H1 (cell line): ENCODE measurements around the gene NUMB. TPM values are rescaled to one million over a fixed set of nuclear protein-coding genes. Genes with fewer than 3 reads are reported as not detected.

Source experiments
- CTCF ChIA-PET: fragments of 300-600 bp; sonication (Branson Sonifier 250); formaldehyde crosslinking; loops from one replicate; lab custom pipeline; 2021; ENCODE audit not compliant: partially characterized antibody; lab: Charles Lee
- POLR2A ChIA-PET: fragments of 300-600 bp; sonication (Branson Sonifier 250); formaldehyde crosslinking; loops from one replicate; lab custom pipeline; 2021; ENCODE audit warnings: inconsistent platforms; ENCODE audit not compliant: partially characterized antibody; lab: Charles Lee
- DNase-seq, 2 experiments: peaks; one replicate each; pipeline versions ENCODE4 v3.0.0 to v3.0.0-alpha.2; 2010 to 2022; ENCODE audit warnings: low spot score in 2 of 2, low read depth in 1 of 2, mixed read lengths in 1 of 2
- FAIRE-seq: peaks from 2 replicates; lab custom pipeline; 2011; peaks lifted over from hg19 to GRCh38; lab: Jason Lieb, UNC
- H2AFZ ChIP-seq: 2 replicates; pipeline ENCODE4 v1.8.1; 2012; ENCODE audit warnings: low read length, inconsistent platforms
- H2AK5ac ChIP-seq: 2 replicates; pipeline ENCODE4 v1.6.1; 2013; ENCODE audit warnings: low read depth, low read length
- H2BK120ac ChIP-seq: replicated peaks from 2 replicates; pipeline ENCODE3; 2013; ENCODE audit warnings: low read depth, low read length, inconsistent platforms
- H2BK12ac ChIP-seq: 2 replicates; pipeline ENCODE4 v1.6.1; 2013; ENCODE audit warnings: low read depth, low read length
- H2BK15ac ChIP-seq: 2 replicates; pipeline ENCODE4 v1.6.1; 2013; ENCODE audit warnings: low read length
- H2BK20ac ChIP-seq: 2 replicates; pipeline ENCODE4 v1.6.1; 2013; ENCODE audit warnings: low read length
- H2BK5ac ChIP-seq: 2 replicates; pipeline ENCODE4 v1.6.1; 2013; ENCODE audit warnings: low read depth, low read length
- H3K14ac ChIP-seq: 2 replicates; pipeline ENCODE4 v1.6.1; 2013; ENCODE audit warnings: inconsistent platforms; ENCODE audit not compliant: insufficient read length
- H3K18ac ChIP-seq: 2 replicates; pipeline ENCODE4 v1.6.1; 2013; ENCODE audit warnings: low read length; ENCODE audit errors: extremely low read depth
- H3K23ac ChIP-seq: 2 replicates; pipeline ENCODE4 v1.6.1; 2013; ENCODE audit warnings: inconsistent platforms; ENCODE audit not compliant: insufficient read length
- H3K23me2 ChIP-seq: 2 replicates; pipeline ENCODE4 v1.6.1; 2013; ENCODE audit warnings: low read depth, low read length
- H3K27ac ChIP-seq: 2 replicates; pipeline ENCODE4 v1.6.1; 2011; ENCODE audit warnings: low read depth, low read length, inconsistent platforms
- H3K27me3 ChIP-seq, 4 experiments: replicated peaks in 1 of 4; 1 replicate in 1 of 4; 2 replicates in 3 of 4; pipeline versions ENCODE4 v1.6.1 to v1.8.1; 2011 to 2013; ENCODE audit warnings: low read length in 3 of 4, mild to moderate bottlenecking in 3 of 4, inconsistent platforms in 2 of 4, mixed read lengths in 2 of 4, moderate library complexity in 1 of 4; ENCODE audit not compliant: control insufficient read depth in 3 of 4, insufficient read depth in 3 of 4; ENCODE audit errors: extremely low read depth in 1 of 4
- H3K36me3 ChIP-seq, 4 experiments: 2 replicates each; pipeline versions ENCODE4 v1.6.1 to v1.8.1; 2011 to 2013; ENCODE audit warnings: mild to moderate bottlenecking in 4 of 4, low read length in 3 of 4, moderate library complexity in 2 of 4, control low read depth in 1 of 4, inconsistent platforms in 1 of 4; ENCODE audit not compliant: insufficient read depth in 4 of 4, control insufficient read depth in 2 of 4
- H3K4ac ChIP-seq: replicated peaks from 2 replicates; pipeline ENCODE3; 2013; ENCODE audit warnings: low read length, low read depth, mixed read lengths, inconsistent platforms; ENCODE audit not compliant: insufficient read length
- H3K4me1 ChIP-seq, 4 experiments: replicated peaks in 1 of 4; 1 replicate in 1 of 4; 2 replicates in 3 of 4; pipeline versions ENCODE4 v1.6.1 to v1.8.1; 2011 to 2013; ENCODE audit warnings: low read length in 3 of 4, inconsistent platforms in 2 of 4, mixed read lengths in 1 of 4; ENCODE audit not compliant: insufficient read depth in 4 of 4, control insufficient read depth in 3 of 4
- H3K4me2 ChIP-seq, 2 experiments: 2 replicates each; pipeline versions ENCODE4 v1.6.1 to v1.8.1; 2011 to 2013; ENCODE audit warnings: low read depth in 2 of 2, low read length in 2 of 2, control low read depth in 1 of 2, inconsistent platforms in 1 of 2, mild to moderate bottlenecking in 1 of 2; ENCODE audit not compliant: insufficient read depth in 1 of 2
- H3K4me3 ChIP-seq, 4 experiments: fragments of 200-600, 300-600 bp in 1 of 4; sonication (generic), shearing (Covaris generic), sonication (Bioruptor Twin) in 1 of 4; 2 replicates each; pipeline versions ENCODE4 v1.5.1 to v1.8.1; 2011 to 2016; ENCODE audit warnings: low read length in 4 of 4, low read depth in 3 of 4, control low read depth in 2 of 4, inconsistent platforms in 2 of 4, mild to moderate bottlenecking in 2 of 4, mixed read lengths in 1 of 4, moderate library complexity in 1 of 4; ENCODE audit not compliant: insufficient read depth in 2 of 4; ENCODE audit errors: extremely low read depth in 1 of 4
- H3K56ac ChIP-seq: replicated peaks from 2 replicates; pipeline ENCODE3; 2013; ENCODE audit warnings: low read depth, mild to moderate bottlenecking, mixed read lengths, low read length, inconsistent platforms; ENCODE audit not compliant: insufficient read length
- H3K79me1 ChIP-seq: 2 replicates; pipeline ENCODE4 v1.6.1; 2013; ENCODE audit warnings: low read depth, low read length, control low read depth
- H3K79me2 ChIP-seq, 2 experiments: 2 replicates each; pipeline versions ENCODE4 v1.6.1 to v1.8.1; 2012 to 2013; ENCODE audit warnings: low read length in 2 of 2, mild to moderate bottlenecking in 2 of 2, inconsistent platforms in 1 of 2; ENCODE audit not compliant: insufficient read depth in 2 of 2, control insufficient read depth in 1 of 2
- H3K9ac ChIP-seq, 4 experiments: replicated peaks in 1 of 4; 1 replicate in 1 of 4; 2 replicates in 3 of 4; pipeline versions ENCODE4 v1.6.1 to v1.8.1; 2011 to 2013; ENCODE audit warnings: low read depth in 3 of 4, low read length in 3 of 4, control low read depth in 2 of 4, mild to moderate bottlenecking in 2 of 4, moderate library complexity in 2 of 4, inconsistent platforms in 1 of 4; ENCODE audit errors: extremely low read depth in 1 of 4
- H3K9me3 ChIP-seq, 2 experiments: 2 replicates each; pipeline versions ENCODE4 v1.6.1 to v1.8.1; 2012 to 2013; ENCODE audit warnings: mild to moderate bottlenecking in 2 of 2, moderate library complexity in 2 of 2, control low read depth in 1 of 2, inconsistent platforms in 1 of 2, low read depth in 1 of 2, low read length in 1 of 2, mixed read lengths in 1 of 2; ENCODE audit not compliant: insufficient read depth in 2 of 2
- H4K20me1 ChIP-seq, 2 experiments: replicated peaks in 1 of 2; 2 replicates each; pipeline versions ENCODE3 to v1.8.1; 2011 to 2013; ENCODE audit warnings: inconsistent platforms in 2 of 2, low read length in 2 of 2, mild to moderate bottlenecking in 1 of 2; ENCODE audit not compliant: insufficient read depth in 2 of 2, control insufficient read depth in 1 of 2
- H4K5ac ChIP-seq: 2 replicates; pipeline ENCODE4 v1.6.1; 2013; ENCODE audit warnings: low read length, low read depth, mixed read lengths, inconsistent platforms; ENCODE audit not compliant: insufficient read length
- H4K8ac ChIP-seq: 2 replicates; pipeline ENCODE4 v1.8.0; 2013; ENCODE audit warnings: mild to moderate bottlenecking, moderate library complexity, low read length, inconsistent platforms; ENCODE audit not compliant: insufficient read depth; ENCODE audit errors: extremely low read depth
- H4K91ac ChIP-seq: replicated peaks from 2 replicates; pipeline ENCODE3; 2013; ENCODE audit warnings: low read length, mixed read lengths, inconsistent platforms; ENCODE audit not compliant: insufficient read length
- ATF3 ChIP-seq: IDR thresholded peaks from 2 replicates; pipeline ENCODE4 v1.6.1; 2011; ENCODE audit warnings: low read depth, mild to moderate bottlenecking, low read length; ENCODE audit not compliant: insufficient read depth
- EP300 ChIP-seq, 2 experiments: IDR thresholded peaks; 1 replicate in 1 of 2; 2 replicates in 1 of 2; pipeline ENCODE4 v1.6.1; 2011 to 2012; ENCODE audit warnings: low read depth in 2 of 2, low read length in 2 of 2, mild to moderate bottlenecking in 2 of 2, borderline replicate concordance in 1 of 2, inconsistent platforms in 1 of 2, moderate library complexity in 1 of 2
- POLR2AphosphoS5 ChIP-seq: IDR thresholded peaks from 2 replicates; pipeline ENCODE4 v1.6.1; 2011; ENCODE audit warnings: low read depth, low read length
- SP1 ChIP-seq: IDR thresholded peaks from 2 replicates; pipeline ENCODE4 v1.6.1; 2011; ENCODE audit warnings: low read depth, low read length
- WGBS, 2 experiments: shearing (Covaris generic) in 1 of 2; methylation state at CpG; one replicate each; pipeline versions ENCODE4 v1.1.6 to v1.1.7; 2013 to 2015; ENCODE audit warnings: low lambda C conversion rate in 2 of 2, mixed read lengths in 2 of 2, inconsistent platforms in 1 of 2, low coverage in 1 of 2, missing lambda C conversion rate in 1 of 2; ENCODE audit not compliant: insufficient replicate concordance in 2 of 2, insufficient coverage in 1 of 2, insufficient read length in 1 of 2; ENCODE audit errors: extremely low coverage in 1 of 2, missing lambda C conversion rate in 1 of 2; 5-methylcytosine and 5-hydroxymethylcytosine counted together
- polyA plus RNA-seq, 7 experiments: library from polyadenylated mRNA; depleted of rRNA in 3 of 7; stranded (reverse) in 5 of 7; unstranded in 2 of 7; fragments of >200 nt in 5 of 7; fragments of 200-250 nt in 2 of 7; gene quantifications; 1 replicate in 5 of 7; 2 replicates in 1 of 7; 4 replicates in 1 of 7; pipeline versions ENCODE4 v1.2.1 to v1.2.3, GENCODE V29; 2011 to 2013; ENCODE audit warnings: missing spikeins in 2 of 7, mixed read lengths in 2 of 7
- total RNA-seq: library from RNA; stranded (reverse); fragmentation: NEBNext Ultra II Directional; extraction: Animal tissue kit (Norgen Biotek cat#: 25700); gene quantifications from 2 replicates; pipeline ENCODE4 v1.2.1, GENCODE V29; 2021
- TF ChIP-seq, protein P1 (sequence below): IDR thresholded peaks from 2 replicates; pipeline ENCODE4 v1.6.1; 2012; ENCODE audit warnings: low read length, inconsistent platforms

The NUMB gene
- total and polyA plus RNA-seq, 2 of the 8 experiments (the other 6 are each of a cell fraction or from before 2014, with no cell fraction given), result 54.3 to 78.1 TPM

DNA sequence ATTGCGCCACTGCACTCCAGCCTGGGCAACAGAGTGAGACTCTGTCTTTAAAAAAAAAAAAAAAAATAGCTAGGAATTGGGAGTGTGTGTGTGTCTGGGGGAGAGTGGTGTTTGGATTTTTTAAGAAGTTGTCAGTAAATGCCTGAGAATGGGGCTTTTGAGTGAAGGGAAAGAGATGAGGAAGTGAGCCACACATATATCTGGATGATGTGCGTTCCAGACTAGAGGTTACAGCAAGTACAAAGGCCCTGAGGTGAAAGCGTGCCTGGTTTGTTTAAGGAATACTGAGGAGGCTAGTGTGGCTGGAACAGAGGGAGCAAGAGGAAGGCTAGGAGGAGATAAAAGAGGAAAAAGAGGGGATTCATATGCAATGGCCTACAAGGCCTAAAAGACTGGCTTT lies 151.1 kb downstream of the NUMB start:
- Histone ChIP-seq H2AK5ac (no peak overlapping the region), H3K4me2 (no peak overlapping the region), H2BK15ac (no peak overlapping the region), H2AFZ (no peak overlapping the region), H3K27me3 (no peaks in the 10 kb centered on the region), H3K9ac (no peak overlapping the region), H3K14ac (no peak overlapping the region), H3K4me3 (no peak overlapping the region), H3K79me1 (no peaks in the 10 kb centered on the region; the same call in 1 of the 2 replicates), H4K5ac (no peak overlapping the region), H3K9me3 (no peaks in the 10 kb centered on the region), H3K56ac (no peak overlapping the region), H3K4ac (no peak overlapping the region), H3K23ac (no peak overlapping the region), H4K8ac (no peak overlapping the region), H3K27ac (no peak overlapping the region), H4K91ac (no peak overlapping the region), H3K79me2 (no peaks in the 10 kb centered on the region), H3K23me2 (no peaks in the 10 kb centered on the region), H3K4me1 (no peaks in the 10 kb centered on the region), H2BK12ac (no peak overlapping the region), H3K18ac (no peak overlapping the region), H2BK5ac (no peak overlapping the region), H2BK120ac (no peak overlapping the region), H3K36me3 (no peaks in the 10 kb centered on the region), H4K20me1 (no peaks in the 10 kb centered on the region), H2BK20ac (no peak overlapping the region)
- no peak for FAIRE-seq
- no peak for DNase-seq
- ChIA-PET POLR2A (no interaction called here), CTCF (interaction anchor here (0.9 to 1.7 kb wide), 2 partner anchors 11 to 12 kb away, joined by 5 to 7 read pairs; no protein-coding TSS in a partner anchor)
- TF ChIP-seq, protein P1, sequence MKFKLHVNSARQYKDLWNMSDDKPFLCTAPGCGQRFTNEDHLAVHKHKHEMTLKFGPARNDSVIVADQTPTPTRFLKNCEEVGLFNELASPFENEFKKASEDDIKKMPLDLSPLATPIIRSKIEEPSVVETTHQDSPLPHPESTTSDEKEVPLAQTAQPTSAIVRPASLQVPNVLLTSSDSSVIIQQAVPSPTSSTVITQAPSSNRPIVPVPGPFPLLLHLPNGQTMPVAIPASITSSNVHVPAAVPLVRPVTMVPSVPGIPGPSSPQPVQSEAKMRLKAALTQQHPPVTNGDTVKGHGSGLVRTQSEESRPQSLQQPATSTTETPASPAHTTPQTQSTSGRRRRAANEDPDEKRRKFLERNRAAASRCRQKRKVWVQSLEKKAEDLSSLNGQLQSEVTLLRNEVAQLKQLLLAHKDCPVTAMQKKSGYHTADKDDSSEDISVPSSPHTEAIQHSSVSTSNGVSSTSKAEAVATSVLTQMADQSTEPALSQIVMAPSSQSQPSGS, result no peak
- TF ChIP-seq SP1, result no peak
- no peak for TF ChIP-seq POLR2AphosphoS5
- TF ChIP-seq EP300 (IDR thresholded peaks at IDR 0.05; ENCODE audit: borderline replicate concordance in 1 of 2, low read depth in 2 of 2, low read length in 2 of 2), result no peak
- no peak for TF ChIP-seq ATF3
- WGBS, 2 experiments, result 88% methylated on average over 3 of the region's 3 CpGs; no CpG with 5 or more reads in 1 of the 2 experiments
